Right renal cortex interstitium (tissue), 3 donors: ENCODE results near the gene FYN. TPM values are rescaled to one million over a fixed set of nuclear protein-coding genes. Genes with fewer than 3 reads are reported as not detected.

ENCODE experiments used
- DNase-seq, 3 donors: peaks; one replicate each; pipeline ENCODE4 v3.0.0-alpha.2; 2013; ENCODE audit warnings: low read depth in 3 of 3, low spot score in 2 of 3
- polyA plus RNA-seq, 3 donors: library from polyadenylated mRNA; unstranded; fragments of 120-200 nt; gene quantifications; one replicate each; pipeline ENCODE4 v1.2.1, GENCODE V29; 2013; ENCODE audit not compliant: insufficient read length in 3 of 3

Gene FYN
- polyA plus RNA-seq, 3 donors = 162 to 190 (median 187) TPM

DNA sequence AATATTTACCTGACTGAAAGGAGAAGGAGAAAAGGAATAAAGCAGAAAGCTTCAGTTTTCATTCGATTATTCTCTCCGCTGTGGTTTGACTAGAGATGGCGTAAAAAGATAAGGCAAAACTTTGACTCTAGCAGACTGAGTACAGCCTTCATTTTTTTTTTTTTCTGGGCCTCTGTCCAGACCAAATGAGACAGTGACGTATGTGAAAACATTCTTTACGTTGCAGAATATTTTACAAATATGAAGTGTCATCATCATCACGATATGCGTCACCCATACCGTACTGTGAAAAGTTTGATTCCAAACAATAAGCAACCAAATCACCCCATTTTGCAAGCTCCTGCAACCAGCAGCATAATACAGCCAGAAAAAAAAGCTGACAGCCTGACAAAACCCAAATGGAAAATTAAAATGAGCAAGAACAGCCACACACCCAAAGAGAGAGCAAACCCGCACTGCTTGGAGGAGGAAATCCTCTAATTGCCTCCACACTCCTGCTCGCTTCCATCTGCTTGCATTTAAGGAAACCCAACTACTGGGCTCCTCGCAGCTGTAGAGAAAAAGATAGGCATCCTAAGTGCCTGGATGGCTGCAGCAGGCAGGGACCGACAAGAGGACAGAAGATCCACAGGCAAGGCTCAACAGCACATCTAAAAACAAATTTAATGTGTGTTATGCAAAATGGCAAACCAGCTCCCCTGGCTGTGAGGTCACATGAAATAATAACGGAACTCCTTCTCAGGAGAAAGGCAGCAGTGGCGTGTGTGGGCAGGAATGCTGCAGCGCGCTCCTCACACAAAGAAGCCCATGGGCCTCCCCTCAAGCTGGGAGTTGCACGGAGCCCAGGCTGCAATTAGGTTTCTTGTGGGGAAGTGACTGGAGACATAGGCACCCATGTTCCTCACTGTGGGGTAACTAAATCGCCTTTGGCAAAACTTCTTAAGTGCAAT lies 113.1 kb downstream of the FYN start:
- no peak for DNase-seq

DNA sequence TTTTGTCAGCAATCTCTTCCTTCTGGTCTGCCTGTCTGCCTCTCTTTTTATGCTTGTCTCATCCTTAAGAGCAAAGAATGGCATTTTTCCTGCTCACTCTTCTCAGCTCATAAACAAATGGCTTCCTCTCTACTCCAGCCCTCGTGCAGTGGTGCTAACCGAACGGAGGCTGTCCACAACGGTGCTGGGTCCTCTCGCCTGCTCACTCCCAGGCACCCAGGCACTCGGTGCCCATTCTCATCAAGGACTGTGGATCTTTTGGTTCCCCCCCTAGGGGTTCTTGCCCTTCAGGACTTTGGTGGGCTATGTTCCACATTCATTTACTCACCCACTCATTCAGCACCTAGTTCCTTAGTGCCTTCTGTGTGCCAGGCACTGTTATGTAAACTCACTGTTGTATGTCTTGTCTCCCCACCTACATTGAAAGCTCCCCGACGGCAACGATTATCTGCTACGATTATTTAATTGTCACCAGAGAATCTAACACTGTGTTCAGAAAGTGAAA lies 113.9 kb downstream of the FYN start:
- DNase-seq = no peak

DNA sequence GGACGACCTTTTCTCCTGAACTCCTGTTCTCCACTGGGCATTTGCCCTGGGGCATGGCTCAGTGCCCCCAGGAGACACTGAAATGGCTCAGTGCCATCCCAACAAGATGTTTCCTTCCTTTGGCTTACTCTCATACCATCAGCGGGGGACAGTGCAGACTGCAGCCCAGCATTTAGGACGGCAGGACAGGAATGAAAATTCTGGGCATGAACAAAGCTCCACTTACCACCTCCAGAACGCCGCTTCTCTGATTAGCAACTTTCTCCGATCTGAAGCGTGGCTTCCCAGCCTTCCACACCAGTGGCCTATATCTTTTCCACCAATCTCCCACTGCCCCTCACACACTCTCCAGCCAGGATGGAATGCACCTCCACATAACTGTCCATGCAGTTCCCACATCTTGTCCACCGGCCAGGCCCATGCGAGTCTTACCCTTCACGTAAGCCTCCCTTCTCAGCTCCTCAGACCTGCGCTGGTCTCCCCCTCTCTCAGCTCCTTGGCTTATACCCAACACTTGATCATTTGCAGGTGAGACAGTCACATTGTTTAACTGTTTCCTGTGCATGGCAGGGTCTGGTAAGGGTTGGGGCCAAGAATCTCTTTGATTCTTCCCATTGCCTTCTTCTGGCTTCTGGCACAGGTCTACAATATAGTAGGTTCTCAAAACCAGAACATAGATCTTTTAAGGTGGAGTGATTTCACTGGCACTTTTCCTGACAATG lies 114.5 kb downstream of the FYN start:
- DNase-seq = no peak

DNA sequence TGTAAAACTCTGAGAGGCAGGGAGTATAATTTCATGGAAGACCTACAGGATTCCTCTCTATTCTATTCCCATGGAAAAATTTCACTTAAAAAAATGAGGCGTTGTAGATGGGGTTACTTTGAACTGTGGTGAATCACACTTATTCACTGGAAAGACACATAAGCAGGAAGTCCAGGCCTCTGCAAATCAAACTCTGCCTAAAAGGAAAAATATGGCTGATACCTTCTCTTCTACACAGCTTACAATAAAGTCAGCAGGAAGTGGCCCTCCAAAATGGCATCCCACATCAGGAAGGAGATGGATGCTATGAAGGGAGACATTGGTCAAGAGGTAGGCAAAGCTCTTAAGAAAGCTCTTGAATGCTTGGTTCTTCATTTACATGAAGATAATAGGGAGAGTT lies 115.9 kb downstream of the FYN start:
- no peak for DNase-seq

DNA sequence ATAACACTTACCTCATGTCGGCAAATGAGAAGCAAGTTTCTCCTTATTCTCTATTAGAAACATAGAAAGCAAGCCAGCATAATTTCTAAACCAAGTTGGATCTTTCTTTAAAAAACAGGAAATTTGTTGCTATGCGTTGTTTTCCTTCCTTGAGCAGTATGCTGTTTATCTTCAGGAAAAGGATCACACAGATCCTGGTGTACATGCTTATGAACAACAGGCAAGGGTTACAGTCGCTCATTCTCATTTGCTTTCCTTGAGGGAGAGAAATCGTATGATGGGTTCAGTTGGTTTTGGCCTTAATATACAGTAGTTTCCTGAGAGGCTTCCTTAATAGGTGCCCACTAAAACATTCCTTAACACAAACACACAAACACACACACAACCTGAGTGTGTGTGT lies 118.8 kb downstream of the FYN start:
- DNase-seq = no peak

DNA sequence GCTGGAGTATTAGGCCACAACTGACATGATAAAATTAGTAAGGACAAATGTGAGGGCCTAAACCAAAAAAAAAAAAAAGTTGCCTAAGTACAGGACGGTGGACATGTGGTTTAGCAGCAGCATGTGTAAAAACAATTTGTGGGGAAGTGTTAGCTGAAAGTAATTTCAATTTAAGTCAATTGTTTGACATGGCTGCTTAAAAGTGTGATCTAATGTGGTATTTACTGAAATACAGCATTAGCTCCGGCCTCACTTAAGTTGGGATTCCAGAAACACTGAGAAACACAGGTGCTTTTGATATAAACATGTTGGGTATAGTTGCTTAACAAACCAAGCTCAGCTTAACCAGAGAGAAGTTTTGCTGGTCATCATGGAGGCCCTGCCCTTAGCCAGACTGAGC lies 119.7 kb downstream of the FYN start:
- no peak for DNase-seq

DNA sequence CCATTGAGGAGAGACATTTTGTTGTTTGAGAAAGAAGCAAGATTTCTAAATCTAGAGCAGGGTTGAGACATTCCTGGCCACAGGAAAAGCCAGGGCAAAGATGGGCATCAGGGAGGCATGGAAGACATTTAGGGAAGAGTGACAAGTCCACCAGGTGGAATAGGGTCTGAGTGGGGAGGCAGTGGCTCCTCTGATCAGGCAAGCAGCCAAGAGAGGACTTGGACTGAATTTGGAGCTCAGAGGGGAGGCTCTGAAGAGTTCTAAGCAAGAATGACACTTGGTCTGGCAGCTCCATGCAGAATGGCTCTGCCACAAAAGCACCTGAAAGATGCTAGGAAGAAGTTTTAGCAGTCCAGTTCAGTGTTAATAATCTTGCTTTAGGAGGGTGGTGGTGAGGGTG lies 120.8 kb downstream of the FYN start:
- no peak for DNase-seq

DNA sequence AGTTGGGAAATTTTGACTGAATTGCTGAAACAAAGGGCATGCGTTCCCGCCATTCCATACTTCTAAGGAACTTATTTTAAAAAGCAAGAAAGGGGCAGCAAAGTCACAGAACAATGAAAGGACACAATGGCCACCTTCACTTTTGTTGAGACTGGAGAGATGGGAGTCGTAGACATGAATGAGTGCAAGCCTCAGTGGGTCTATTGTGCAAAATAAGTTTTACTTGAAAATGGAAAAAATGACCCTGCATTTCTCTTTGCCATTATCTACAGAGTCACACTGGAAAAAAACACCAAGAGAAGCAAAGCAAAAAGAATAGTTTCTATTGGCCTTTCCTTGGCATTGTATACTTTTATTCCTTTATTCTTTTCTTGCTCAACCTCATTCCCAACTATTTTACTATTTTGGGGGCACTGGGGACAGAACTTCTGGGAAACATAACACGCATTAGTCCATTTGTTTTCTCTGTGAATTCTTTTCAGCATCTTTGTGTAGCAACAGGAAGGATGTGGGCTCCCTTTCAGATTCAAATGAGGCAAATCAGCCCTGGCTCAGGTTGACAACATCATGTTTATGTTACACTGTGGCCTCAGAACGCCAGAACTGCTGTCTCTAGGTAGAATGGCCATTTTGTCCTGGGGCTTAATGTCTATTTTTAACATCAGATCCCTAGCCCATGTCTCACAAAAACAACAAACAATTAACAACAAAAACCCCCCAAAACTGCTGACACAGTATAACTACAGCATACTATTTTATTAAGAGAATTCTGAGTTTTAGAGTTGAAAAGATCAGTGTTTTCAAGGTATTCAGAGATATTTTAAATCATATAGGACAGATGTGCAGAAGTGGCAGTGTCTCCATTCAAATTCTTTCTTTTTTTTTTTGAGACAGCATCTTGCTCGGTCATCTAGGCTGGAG lies 122.2 kb downstream of the FYN start:
- no peak for DNase-seq

DNA sequence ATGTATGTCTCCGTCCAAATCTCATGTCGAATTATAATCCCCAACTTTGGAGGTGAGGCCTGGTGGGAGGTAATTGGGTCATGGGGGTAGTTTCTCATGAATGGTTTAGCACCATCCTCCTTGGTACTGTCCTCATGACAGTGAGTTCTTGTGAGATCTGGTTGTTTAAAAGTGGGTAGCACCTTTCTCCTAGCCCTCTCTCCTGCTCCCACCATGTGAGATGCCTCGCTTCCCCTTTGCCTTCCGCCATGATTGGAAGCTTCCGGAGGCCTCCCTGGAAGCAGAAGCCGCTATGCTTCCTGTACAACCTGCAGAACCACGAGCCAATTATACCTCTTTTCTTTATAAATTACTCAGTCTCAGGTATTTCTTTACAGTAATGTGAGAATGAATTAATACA lies 123.1 kb downstream of the FYN start:
- no peak for DNase-seq

DNA sequence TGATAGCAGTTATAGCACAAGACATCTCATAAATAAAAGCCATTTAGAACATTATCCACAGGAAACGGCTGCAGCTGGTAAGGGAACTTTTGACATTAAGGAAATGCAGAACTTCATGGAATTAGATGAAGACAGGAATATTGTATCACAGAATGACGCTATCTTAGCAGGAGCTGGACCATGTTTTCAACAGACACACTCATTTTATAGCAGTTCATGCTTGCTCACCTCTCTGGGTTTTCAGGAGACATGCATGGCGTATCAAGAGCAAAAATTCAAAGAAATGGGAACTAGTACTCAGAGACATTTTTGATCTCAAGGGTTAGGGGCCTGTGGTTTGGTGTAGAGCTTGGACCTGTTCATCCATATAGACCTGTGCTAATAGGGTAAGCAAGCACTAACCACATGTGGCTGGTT lies 125.0 kb downstream of the FYN start:
- DNase-seq = no peak

DNA sequence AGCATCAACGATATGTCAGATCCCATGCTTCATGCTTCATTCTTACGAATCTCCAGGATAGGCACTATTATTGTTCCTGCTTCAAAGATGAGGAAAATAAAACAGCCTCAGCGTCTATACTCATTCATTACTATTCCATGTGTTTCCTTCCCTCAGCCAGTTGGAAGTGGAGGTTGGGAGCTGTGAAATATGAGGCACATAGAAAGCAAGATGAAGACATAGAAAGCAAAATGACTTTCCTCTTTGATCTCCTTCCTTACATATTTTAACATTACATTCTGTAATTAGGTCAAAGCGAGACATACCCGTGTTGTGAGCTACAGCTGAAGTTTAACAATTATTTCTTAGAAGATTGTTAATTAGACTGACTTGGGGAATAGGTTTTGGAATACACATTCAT lies 125.4 kb downstream of the FYN start:
- no peak for DNase-seq

DNA sequence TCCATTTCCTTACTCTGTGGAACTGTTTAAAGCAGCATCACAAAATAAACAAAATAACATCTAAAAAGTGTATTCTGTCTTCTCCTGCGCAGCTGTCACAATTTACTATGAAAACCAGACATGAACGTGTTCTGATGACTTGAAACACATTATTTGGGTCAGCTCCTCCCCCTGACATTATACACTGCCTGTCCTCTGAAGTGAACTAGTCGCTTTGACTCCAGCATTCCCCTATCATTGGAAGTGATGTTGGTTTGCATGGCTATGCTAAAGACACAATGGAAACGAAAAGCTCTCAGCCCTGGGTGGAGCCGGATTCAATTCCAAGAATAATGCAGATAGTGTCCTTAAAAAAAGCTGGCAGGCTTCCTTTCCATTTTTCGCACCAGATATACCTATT lies 125.9 kb downstream of the FYN start:
- DNase-seq = no peak

DNA sequence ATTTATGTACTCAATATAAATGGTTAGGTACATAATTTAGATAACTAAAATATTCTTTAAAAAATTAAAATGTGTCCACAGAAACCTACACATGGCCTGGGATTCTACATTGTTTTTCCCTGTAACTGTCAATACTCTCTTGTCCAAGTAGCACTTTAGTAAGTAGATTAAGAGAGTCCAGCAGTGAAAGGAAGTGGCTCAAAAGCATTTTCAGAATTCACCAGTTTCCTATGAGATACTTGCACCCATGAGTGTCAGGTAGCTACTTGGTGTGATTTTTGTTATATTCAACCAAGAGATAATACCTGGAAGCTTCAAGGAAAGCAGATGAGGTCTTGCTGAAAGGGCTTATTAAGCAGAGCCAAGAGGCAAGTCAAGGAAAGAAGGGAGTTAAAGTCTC lies 126.3 kb downstream of the FYN start:
- no peak for DNase-seq

DNA sequence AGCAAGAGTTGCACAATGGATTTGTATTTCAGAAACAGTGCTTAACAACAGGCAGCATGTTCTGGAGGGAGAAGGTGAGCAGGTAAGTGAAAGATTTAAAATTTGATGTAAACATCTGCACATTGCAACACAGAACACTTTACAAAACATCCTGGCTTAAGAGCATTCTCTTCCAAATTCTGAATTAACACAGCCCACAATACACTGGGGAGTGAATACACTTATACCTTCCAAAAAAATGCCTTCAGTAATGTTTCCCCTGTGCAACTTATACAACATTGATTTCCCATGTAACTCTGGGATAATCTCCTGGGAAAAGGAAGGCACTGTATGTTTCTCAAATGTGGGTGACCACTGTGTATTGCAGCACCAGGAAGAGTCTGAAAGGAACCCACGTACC lies 127.6 kb downstream of the FYN start:
- no peak for DNase-seq

DNA sequence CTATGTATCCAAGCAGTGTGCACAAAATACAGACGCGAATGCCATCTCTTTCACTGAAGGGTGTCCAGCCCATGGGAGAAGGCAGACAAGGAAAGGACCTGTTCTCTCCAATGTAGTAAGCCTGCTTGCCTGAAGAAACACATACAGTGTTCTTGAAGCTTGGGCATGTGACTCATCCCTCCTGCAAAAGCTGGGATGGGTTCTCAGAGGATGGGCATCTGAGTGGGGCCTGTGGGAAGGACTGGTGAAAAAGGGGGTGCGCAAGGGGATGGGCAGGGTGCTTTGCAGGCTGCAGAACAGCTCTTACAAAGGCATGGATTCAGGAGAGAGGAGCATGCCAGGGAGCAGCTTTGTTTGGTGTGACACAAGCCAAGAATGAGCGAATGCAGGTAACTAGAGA lies 128.1 kb downstream of the FYN start:
- DNase-seq = no peak

DNA sequence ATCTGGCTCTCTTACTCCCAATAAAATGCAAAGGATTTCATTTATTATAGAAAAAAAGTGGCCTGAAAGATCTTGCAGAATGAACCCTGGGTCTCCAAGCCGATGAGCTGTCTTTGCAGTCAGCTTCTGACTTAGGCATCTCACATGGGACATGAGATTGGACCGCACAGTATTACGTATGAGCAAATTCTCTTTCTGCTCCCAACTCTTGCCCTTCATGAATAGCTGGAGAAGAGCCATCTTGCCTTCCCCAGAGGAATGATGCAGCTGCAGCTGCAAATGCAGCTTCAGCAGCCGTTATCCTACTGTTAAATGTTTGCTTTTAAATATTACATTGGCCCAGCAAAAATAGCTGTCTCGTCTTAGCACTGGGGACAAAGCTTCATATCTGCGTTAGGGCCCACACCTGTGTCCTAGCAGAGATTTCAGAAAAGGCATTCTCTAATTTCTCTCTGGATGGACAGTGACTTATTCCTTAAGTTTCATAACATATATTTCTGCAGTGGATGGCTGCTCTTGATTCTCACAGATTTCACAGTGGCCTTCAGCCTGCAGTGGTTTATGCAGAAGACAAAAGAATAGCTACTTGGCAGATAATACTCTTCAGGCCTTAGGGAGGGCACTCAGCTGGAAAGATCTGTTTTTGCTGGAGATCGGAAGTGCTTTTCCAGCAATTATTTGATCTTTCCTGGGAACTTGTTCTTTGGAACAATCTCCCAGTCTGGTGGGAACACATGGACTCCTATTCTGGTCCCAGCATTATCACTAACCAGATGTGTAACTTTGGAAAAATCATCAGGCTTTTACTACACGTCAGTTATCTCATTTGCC lies 129.2 kb downstream of the FYN start:
- DNase-seq = no peak

DNA sequence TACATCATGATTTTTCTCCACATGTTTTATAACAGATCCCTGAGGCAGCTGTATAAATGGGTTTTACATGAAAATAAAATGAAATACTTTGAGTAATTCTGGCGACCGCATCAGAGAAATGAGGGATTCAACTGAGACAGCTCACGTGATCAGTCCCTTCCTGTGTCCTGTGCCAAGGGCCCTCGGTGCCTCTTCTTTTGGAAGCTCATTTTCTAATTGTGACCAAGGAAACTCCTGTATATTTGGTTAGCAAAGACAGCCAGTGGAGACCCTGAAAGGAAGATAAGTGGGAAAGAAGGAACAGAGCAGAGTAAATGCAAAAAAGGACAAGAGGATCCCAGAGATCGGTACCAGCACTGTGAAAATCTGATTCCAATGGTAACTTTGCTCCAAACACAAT lies 129.9 kb downstream of the FYN start:
- DNase-seq = no peak

DNA sequence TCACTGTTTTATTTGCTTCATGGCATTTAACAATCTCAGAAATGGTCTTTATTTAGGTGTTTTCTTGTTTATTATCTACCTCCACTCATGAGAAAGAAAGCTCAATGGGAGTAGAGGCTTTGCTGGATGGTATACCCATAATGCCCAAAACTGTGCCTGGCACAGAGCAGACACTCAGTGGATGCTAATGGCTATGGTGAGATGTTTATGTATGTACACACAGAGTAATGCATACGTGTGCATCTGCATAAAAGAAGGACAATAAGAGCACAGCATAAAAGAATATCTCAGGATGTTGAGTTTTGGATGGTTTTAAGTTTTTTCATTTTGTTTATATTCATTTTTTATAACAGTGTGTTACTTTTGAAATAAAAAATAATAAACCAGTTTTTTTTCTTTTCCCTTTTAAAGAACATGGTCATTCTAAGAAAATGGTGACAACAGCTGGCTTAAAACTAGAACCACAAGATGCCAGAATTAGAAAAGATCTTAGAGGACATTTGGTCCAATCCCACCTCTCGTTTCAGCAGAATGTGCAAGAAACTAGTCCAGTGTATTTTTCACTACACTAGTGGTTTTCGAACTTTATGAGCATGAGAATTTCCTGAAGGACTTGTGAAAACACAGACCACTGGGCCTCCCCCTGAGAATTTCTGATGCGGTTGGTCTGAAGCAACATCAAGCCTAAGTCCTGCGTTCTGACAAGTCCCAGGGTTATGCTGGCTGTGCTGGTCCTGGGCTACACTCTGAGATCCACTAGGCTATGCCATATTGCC lies 131.9 kb downstream of the FYN start:
- no peak for DNase-seq

DNA sequence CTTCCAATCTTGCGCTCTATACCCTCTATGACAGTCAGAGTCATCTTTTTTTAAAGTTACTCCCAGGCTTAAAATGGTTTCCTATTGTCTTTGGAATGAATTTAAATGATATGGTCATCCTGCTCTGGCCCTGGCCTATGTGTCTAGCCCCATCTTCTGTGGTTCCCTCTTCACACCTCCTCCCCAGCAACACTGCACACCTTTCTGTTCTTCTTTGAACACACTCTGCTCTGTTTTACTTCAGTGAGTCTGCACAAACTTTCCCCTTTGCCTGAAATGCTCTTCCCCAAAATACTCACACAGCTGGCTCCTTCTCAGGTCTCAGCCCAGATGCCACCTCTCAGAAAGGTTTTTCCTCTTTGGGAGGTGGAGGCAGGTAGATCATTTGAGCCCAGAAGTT lies 132.7 kb downstream of the FYN start:
- DNase-seq = no peak
